Karpas-422 (cell line): ENCODE measurements around the gene RNF157. TPM values are rescaled to one million over a fixed set of nuclear protein-coding genes. Genes with fewer than 3 reads are reported as not detected.
"Not testable (repeated sequence)": the region's sequence is repeated elsewhere in the genome, so short reads cannot be mapped to it uniquely, and the experiment has no call there.

Source experiments
- DNase-seq: peaks from one replicate; pipeline ENCODE4 v3.0.0-alpha.2; 2015
- H2AFZ ChIP-seq: fragments of 200-600 bp; sonication (generic); 2 replicates; pipeline ENCODE4 v1.6.1; 2014; ENCODE audit warnings: antibody characterized with exemption, low read length, mixed read lengths
- H3K27ac ChIP-seq: fragments of 200-600 bp; sonication (generic); 2 replicates; pipeline ENCODE4 v1.5.1; 2014; ENCODE audit warnings: mild to moderate bottlenecking, low read length, moderate library complexity
- H3K27me3 ChIP-seq: fragments of 200-600 bp; sonication (generic); 2 replicates; pipeline ENCODE4 v1.6.1; 2014; ENCODE audit warnings: low read length, mixed read lengths
- H3K36me3 ChIP-seq: fragments of 200-600 bp; sonication (generic); 2 replicates; pipeline ENCODE4 v1.6.1; 2014; ENCODE audit warnings: low read length, mixed read lengths; ENCODE audit not compliant: insufficient read depth
- H3K4me1 ChIP-seq: fragments of 200-600 bp; sonication (generic); 2 replicates; pipeline ENCODE4 v1.6.1; 2014; ENCODE audit warnings: mild to moderate bottlenecking, low read length, mixed read lengths
- H3K4me2 ChIP-seq: fragments of 200-600 bp; sonication (generic); 2 replicates; pipeline ENCODE4 v1.6.1; 2014; ENCODE audit warnings: low read length, low read depth, mild to moderate bottlenecking; ENCODE audit not compliant: poor library complexity, severe bottlenecking
- H3K4me3 ChIP-seq: fragments of 200-600 bp; sonication (generic); 2 replicates; pipeline ENCODE4 v1.5.1; 2014; ENCODE audit warnings: mild to moderate bottlenecking, antibody characterized with exemption, low read length, mixed read lengths
- H3K79me2 ChIP-seq: fragments of 200-600 bp; sonication (generic); 2 replicates; pipeline ENCODE4 v1.6.1; 2014; ENCODE audit warnings: mild to moderate bottlenecking, low read length, mixed read lengths
- H3K9ac ChIP-seq: fragments of 200-600 bp; sonication (generic); 2 replicates; pipeline ENCODE4 v1.6.0; 2014; ENCODE audit warnings: low read length
- H3K9me2 ChIP-seq: fragments of 200-600 bp; sonication (generic), shearing (Covaris generic); replicated peaks from 2 replicates; pipeline ENCODE4 v1.6.0; 2014; ENCODE audit warnings: mild to moderate bottlenecking, low read length, moderate library complexity; ENCODE audit not compliant: insufficient read depth
- H3K9me3 ChIP-seq: fragments of 300-700, 200-600 bp; sonication (generic); 2 replicates; pipeline ENCODE4 v1.6.1; 2014; ENCODE audit warnings: low read length, mixed read lengths
- H4K20me1 ChIP-seq: fragments of 200-600 bp; sonication (generic); 2 replicates; pipeline ENCODE4 v1.6.1; 2014; ENCODE audit warnings: mild to moderate bottlenecking, antibody characterized with exemption, low read length, low read depth; ENCODE audit not compliant: insufficient read depth
- total RNA-seq: library from RNA; depleted of rRNA; stranded (reverse); fragments of >200 nt; shearing (Covaris generic); gene quantifications from 2 replicates; pipeline ENCODE4 v1.2.3, GENCODE V29; 2014; ENCODE audit warnings: low replicate concordance

The RNF157 gene
- total RNA-seq, 1 experiment from 2014 or later: not detected

- H3K9me3 ChIP-seq: no peaks in the 10 kb centered on the region
- no peak overlapping the region for H3K4me2 ChIP-seq
- no peak overlapping the region for H3K4me3 ChIP-seq
- no peaks in the 10 kb centered on the region for H3K36me3 ChIP-seq
- H4K20me1 ChIP-seq: no peaks in the 10 kb centered on the region
- no peaks in the 10 kb centered on the region for H3K27me3 ChIP-seq
- no peaks in the 10 kb centered on the region for H3K9me2 ChIP-seq
- H3K79me2 ChIP-seq: no peaks in the 10 kb centered on the region
- no peak overlapping the region for H3K27ac ChIP-seq
- H3K9ac ChIP-seq: no peak overlapping the region
- no peaks in the 10 kb centered on the region for H3K4me1 ChIP-seq
- H2AFZ ChIP-seq: no peak overlapping the region
- DNase-seq: no peak
Measured at GRCh38 chr17:76234354-76234679, 6.0 kb downstream of the RNF157 start.

DNA sequence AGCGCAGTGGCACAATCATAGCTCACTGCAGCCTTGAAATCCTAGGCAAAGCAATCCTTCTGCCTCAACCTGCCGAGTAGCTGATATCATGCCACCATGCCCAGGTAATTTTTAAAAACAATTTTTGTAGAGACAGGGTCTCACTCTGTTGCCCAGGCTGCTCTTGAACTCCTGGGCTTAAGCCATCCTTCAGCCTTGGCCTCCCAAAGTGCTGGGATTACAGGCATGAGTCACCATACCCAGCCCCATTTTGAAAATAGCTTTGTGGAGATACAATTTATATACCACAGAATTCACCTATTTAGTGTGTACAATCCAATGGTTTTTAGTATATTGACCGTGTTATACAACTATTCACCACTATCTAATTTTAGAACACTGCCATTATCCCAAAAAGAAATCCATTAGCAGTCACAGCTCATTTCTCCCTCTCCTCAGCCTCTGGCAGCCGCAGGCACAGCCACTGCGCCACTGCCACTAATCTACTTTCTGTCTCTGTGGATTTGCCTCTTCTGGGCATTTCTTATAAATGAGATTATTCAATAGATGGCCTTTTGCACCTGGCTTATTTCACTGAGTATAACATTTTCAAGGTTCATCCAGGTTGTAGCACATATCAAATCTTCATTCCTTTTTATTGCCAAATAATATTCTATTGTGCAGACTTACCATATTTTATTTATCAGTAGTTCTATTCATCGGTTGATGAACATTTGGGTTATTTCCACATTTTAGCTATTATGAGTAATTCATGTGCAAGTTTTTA is 6.5 kb downstream of the RNF157 start:
- Histone ChIP-seq H3K9me2 (no peaks in the 10 kb centered on the region), H3K9me3 (no peaks in the 10 kb centered on the region), H3K9ac (no peak overlapping the region), H4K20me1 (no peaks in the 10 kb centered on the region), H3K36me3 (no peaks in the 10 kb centered on the region), H3K27ac (no peak overlapping the region), H3K27me3 (no peaks in the 10 kb centered on the region), H3K4me3 (no peak overlapping the region), H3K4me1 (no peaks in the 10 kb centered on the region), H3K79me2 (no peaks in the 10 kb centered on the region), H3K4me2 (no peak overlapping the region), H2AFZ (no peak overlapping the region)
- no peak for DNase-seq

GRCh38 chr17:76232342-76232741 is 8.0 kb downstream of the RNF157 start:
- Histone ChIP-seq H4K20me1 (no peaks in the 10 kb centered on the region), H3K4me3 (no peak overlapping the region), H3K36me3 (no peaks in the 10 kb centered on the region), H3K79me2 (no peaks in the 10 kb centered on the region), H2AFZ (no peak overlapping the region), H3K9me2 (no peaks in the 10 kb centered on the region), H3K9me3 (no peaks in the 10 kb centered on the region), H3K4me2 (no peak overlapping the region), H3K4me1 (no peaks in the 10 kb centered on the region), H3K27me3 (no peaks in the 10 kb centered on the region), H3K9ac (no peak overlapping the region), H3K27ac (no peak overlapping the region)
- no peak for DNase-seq

DNA sequence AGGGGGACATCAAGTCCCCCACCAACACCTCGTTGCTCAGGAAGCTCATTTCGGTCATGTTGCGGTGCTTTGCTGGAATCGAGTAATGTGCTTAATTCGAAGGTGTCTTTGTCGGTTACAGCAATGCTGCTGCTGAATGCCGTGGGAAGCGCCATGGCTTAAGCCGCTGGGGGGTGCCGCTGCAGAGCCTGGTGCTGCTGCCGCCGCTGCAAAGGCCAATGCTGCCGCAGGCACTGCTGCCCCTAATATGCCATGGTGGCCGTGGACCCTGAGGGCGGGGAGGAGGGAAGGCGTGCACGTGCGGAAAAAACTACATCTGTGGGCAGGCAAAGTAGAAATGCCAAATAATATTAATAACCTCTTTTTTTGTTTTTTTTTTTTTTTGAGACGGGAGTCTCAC is 13.5 kb downstream of the RNF157 start:
- H3K9me2 ChIP-seq, H3K4me1 ChIP-seq, H3K9ac ChIP-seq, H3K27me3 ChIP-seq, H3K4me3 ChIP-seq, H3K27ac ChIP-seq, H2AFZ ChIP-seq, H3K4me2 ChIP-seq, DNase-seq, H4K20me1 ChIP-seq, H3K79me2 ChIP-seq, H3K9me3 ChIP-seq, H3K36me3 ChIP-seq: not testable (repeated sequence)

- not testable (repeated sequence) for H3K27ac ChIP-seq
Measured at GRCh38 chr17:76225373-76226086, 14.8 kb downstream of the RNF157 start.

GRCh38 chr17:76223802-76224201 is 16.5 kb downstream of the RNF157 start:
- Histone ChIP-seq H3K79me2 (no peaks in the 10 kb centered on the region), H2AFZ (no peak overlapping the region), H4K20me1 (no peaks in the 10 kb centered on the region)

More at GRCh38 chr17:76225373-76226086, 14.8 kb downstream of the RNF157 start:
- H3K79me2 ChIP-seq, H3K9ac ChIP-seq, H3K4me1 ChIP-seq, H4K20me1 ChIP-seq, H3K36me3 ChIP-seq, H2AFZ ChIP-seq, H3K9me2 ChIP-seq, H3K4me3 ChIP-seq, H3K9me3 ChIP-seq, H3K27me3 ChIP-seq, H3K4me2 ChIP-seq, DNase-seq: not testable (repeated sequence)

DNA sequence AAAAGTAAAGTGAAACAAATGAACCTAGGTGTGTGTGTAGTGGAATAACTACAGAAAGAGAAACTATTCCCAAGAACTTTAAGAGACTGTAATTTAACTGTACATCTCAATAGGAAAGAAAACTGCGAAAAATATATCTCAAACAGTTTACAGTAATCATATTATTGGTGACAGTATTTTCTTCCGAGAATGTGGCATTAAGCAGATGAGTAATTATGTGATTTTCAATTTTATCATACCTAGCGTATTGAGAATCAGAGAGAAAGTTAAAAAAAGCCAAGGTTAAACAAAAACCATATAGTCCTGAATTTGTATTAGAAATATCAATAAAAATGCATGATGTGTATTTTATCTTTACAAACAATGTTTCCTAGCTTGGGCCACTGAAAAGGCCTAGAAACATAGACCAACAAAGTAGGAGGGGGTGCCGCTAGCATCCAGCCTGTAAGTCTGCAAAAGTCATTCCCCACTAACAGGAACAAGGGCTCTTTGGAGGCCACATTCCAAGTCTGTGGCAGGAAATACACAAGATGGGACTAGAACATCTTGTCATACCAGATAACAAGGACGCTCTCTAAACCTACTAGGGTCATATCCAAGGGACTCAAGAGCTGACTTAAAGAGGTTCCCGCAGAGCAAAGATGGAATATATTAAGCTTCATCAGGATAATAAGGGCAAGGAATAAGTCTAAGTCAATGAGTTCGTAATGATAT is 20.5 kb downstream of the RNF157 start:
- Histone ChIP-seq H3K4me1 (no peaks in the 10 kb centered on the region), H3K9ac (no peak overlapping the region), H3K9me3 (no peaks in the 10 kb centered on the region), H3K27me3 (no peaks in the 10 kb centered on the region), H3K4me3 (no peak overlapping the region), H3K36me3 (no peaks in the 10 kb centered on the region), H3K27ac (no peak overlapping the region), H4K20me1 (no peaks in the 10 kb centered on the region), H3K9me2 (no peaks in the 10 kb centered on the region), H2AFZ (no peak overlapping the region), H3K79me2 (no peaks in the 10 kb centered on the region), H3K4me2 (no peak overlapping the region)
- DNase-seq: no peak

More at GRCh38 chr17:76223802-76224201, 16.5 kb downstream of the RNF157 start:
- Histone ChIP-seq H3K4me2 (no peak overlapping the region), H3K9ac (no peak overlapping the region), H3K27ac (no peak overlapping the region), H3K9me2 (no peaks in the 10 kb centered on the region), H3K4me1 (no peaks in the 10 kb centered on the region), H3K27me3 (no peaks in the 10 kb centered on the region), H3K4me3 (no peak overlapping the region), H3K9me3 (no peaks in the 10 kb centered on the region), H3K36me3 (no peaks in the 10 kb centered on the region)
- DNase-seq: no peak

DNA sequence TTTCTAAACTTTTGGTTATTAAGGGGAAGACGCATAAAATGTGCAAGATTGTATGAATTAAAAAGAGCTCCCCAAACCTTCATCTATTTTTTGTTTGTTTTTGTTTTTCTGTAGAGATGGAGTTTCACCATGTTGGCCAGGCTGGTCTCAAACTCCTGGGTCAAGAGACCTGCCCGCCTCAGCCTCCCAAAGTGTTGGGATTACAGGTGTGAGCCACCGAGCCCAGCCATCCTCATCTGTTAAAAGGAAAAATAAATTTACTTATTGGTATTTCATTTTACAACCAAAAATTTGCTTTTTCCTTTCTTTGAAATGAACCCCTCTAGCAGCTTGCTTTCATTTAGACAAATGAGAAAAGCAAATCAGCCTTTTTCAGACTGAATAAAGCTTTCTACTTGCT is 23.2 kb downstream of the RNF157 start:
- Histone ChIP-seq H3K4me3 (no peak overlapping the region), H3K9me2 (no peaks in the 10 kb centered on the region), H4K20me1 (no peaks in the 10 kb centered on the region), H3K36me3 (no peaks in the 10 kb centered on the region), H3K9ac (no peak overlapping the region), H3K4me1 (no peaks in the 10 kb centered on the region), H3K79me2 (no peaks in the 10 kb centered on the region), H3K27ac (no peak overlapping the region), H3K4me2 (no peak overlapping the region), H3K9me3 (no peaks in the 10 kb centered on the region), H3K27me3 (no peaks in the 10 kb centered on the region), H2AFZ (no peak overlapping the region)
- no peak for DNase-seq
